Measurements from ENCODE around the gene TMEM132D. TPM values are rescaled to one million over a fixed set of nuclear protein-coding genes. Genes with fewer than 3 reads are reported as not detected.

TMEM132D gene
- total and polyA plus RNA-seq, 2 donors (not counting 3 experiments of a cell fraction or from before 2014, with no cell fraction given): not detected

DNA sequence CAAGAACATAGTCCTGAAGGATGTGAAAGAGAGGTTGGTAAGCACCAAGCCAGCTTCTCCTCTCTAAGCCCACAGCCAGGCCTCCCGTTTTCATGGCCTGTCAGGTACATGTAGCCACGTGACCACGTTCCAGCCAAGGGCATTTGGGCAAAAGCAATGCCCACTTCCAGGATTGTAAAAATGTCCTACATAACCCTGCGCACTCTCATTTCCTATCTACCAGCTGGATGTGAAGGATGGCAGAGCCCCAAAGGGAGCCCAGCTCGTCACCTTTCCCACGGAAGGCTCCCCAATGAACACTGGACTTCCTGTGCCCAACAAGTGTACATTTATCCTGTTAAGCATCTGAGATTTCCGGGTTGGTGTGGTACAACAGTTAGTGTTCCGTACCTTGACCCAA, 231.7 kb downstream of the TMEM132D start:
- no TSS peak for BruUV-seq (replicated peaks)
- dilution Hi-C loops (cut with MboI; ENCODE audit: extremely low pct_ligation_motif_present, low sequenced_read_pairs): no loop called here
- intact Hi-C loops (cut with micrococcal nuclease): no loop called here

More for the DNA sequence above, 231.7 kb downstream of the TMEM132D start:
- FAIRE-seq (no peak), DNase-seq (ENCODE audit: low read depth, low spot score) (no peak)
- H4K20me1 ChIP-seq (replicated peaks; ENCODE audit: control insufficient read depth, extremely low read depth, insufficient read depth, low read length): no peaks in the 10 kb centered on the region
- no peaks in the 10 kb centered on the region for H3K4me1 ChIP-seq (ENCODE audit: control insufficient read depth, extremely low read depth, insufficient read depth, low read length)
- H3K36me3 ChIP-seq (ENCODE audit: control insufficient read depth in 2 of 2, extremely low read depth in 1 of 2, insufficient read depth in 2 of 2, low read length in 2 of 2): no peaks in the 10 kb centered on the region
- H3K9me1 ChIP-seq (replicated peaks; ENCODE audit: control insufficient read depth, extremely low read depth, insufficient read depth, low read length): no peaks in the 10 kb centered on the region
- TF ChIP-seq POLR2A (IDR thresholded peaks at IDR 0.05; ENCODE audit: low read depth, low read length): no peak
- no peak for TF ChIP-seq MYC (IDR thresholded peaks at IDR 0.05; ENCODE audit: low read depth, low read length)
- TF ChIP-seq, protein P1, sequence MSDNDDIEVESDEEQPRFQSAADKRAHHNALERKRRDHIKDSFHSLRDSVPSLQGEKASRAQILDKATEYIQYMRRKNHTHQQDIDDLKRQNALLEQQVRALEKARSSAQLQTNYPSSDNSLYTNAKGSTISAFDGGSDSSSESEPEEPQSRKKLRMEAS (IDR thresholded peaks at IDR 0.05; ENCODE audit: insufficient read depth, insufficient read length): no peak
- TF ChIP-seq JUN (IDR thresholded peaks at IDR 0.05; ENCODE audit: borderline replicate concordance, insufficient read depth, insufficient read length, low read depth): no peak
- no peak for TF ChIP-seq EZH2 (IDR thresholded peaks at IDR 0.05; ENCODE audit: borderline replicate concordance, low read depth, low read length, severe bottlenecking)
- TF ChIP-seq FOS (IDR thresholded peaks at IDR 0.05; ENCODE audit: borderline replicate concordance, insufficient read depth, low read length): no peak
- TF ChIP-seq POLR2AphosphoS5 (IDR thresholded peaks at IDR 0.05; ENCODE audit: insufficient read depth, low read depth, low read length): no peak
- no peak for TF ChIP-seq CTCF (IDR thresholded peaks at IDR 0.05; ENCODE audit: extremely low read depth in 1 of 2, insufficient read depth in 1 of 2, low read depth in 1 of 2, low read length in 2 of 2)
- no peak for TF ChIP-seq GATA2 (IDR thresholded peaks at IDR 0.05; ENCODE audit: insufficient read depth, insufficient read length, low read depth, low read length)
- peaks cover 2% of the 10 kb centered on the region for H3K9me3 ChIP-seq (replicated peaks; ENCODE audit: control insufficient read depth, insufficient read depth, low read length)
- H3K79me2 ChIP-seq (ENCODE audit: control insufficient read depth, insufficient read depth, low read length): no peaks in the 10 kb centered on the region
- no peak overlapping the region for H3K4me3 ChIP-seq (replicated peaks in 1 of 3; ENCODE audit: insufficient read depth in 1 of 3, low read depth in 1 of 3, low read length in 3 of 3)
- H3K9ac ChIP-seq (replicated peaks; ENCODE audit: extremely low read depth, insufficient read depth, low read length): no peak overlapping the region
- H3K27me3 ChIP-seq (ENCODE audit: control insufficient read depth in 2 of 2, insufficient read depth in 2 of 2, low read length in 2 of 2): no peaks in the 10 kb centered on the region
- ChIA-PET POLR2A (no interaction called here), CTCF (no interaction called here)
- H3K27ac ChIP-seq (ENCODE audit: insufficient read depth, low read depth, low read length): no peak overlapping the region
- no peak overlapping the region for H2AFZ ChIP-seq (ENCODE audit: low read depth, low read length)
- no peak overlapping the region for H3K4me2 ChIP-seq (ENCODE audit: insufficient read depth, low read length)
